Nephron progenitor cell (in vitro differentiated cells): ENCODE results near the gene PRC1.
"Not testable (repeated sequence)": the region's sequence is repeated elsewhere in the genome, so short reads cannot be mapped to it uniquely, and the experiment has no call there.

ENCODE experiments used
- DNase-seq: peaks from one replicate; pipeline ENCODE4 v3.0.0; 2021
- H3K27ac Mint-ChIP-seq: 2 replicates; pipeline ENCODE4 v1.8.0; 2021; ENCODE audit warnings: mild to moderate bottlenecking, moderate library complexity, mixed read lengths
- H3K27me3 Mint-ChIP-seq: 2 replicates; pipeline ENCODE4 v1.8.0; 2021; ENCODE audit warnings: mild to moderate bottlenecking, low read depth, mixed read lengths; ENCODE audit not compliant: poor library complexity
- H3K36me3 Mint-ChIP-seq: 2 replicates; pipeline ENCODE4 v1.8.0; 2021; ENCODE audit warnings: low read depth, mixed read lengths
- H3K4me1 Mint-ChIP-seq: 2 replicates; pipeline ENCODE4 v1.8.0; 2021; ENCODE audit warnings: mixed read lengths
- H3K4me3 Mint-ChIP-seq: 2 replicates; pipeline ENCODE4 v1.8.0; 2021; ENCODE audit warnings: mild to moderate bottlenecking, moderate library complexity, mixed read lengths
- H3K9me3 Mint-ChIP-seq: 2 replicates; pipeline ENCODE4 v1.8.0; 2021; ENCODE audit warnings: mild to moderate bottlenecking, moderate library complexity, mixed read lengths
- TF ChIP-seq, protein P1 (sequence below): fragments of 200-600 bp; sonication (generic); IDR thresholded peaks from 2 replicates; pipeline ENCODE4 v1.5.0; 2021; ENCODE audit warnings: antibody characterized with exemption

PRC1 gene

DNA sequence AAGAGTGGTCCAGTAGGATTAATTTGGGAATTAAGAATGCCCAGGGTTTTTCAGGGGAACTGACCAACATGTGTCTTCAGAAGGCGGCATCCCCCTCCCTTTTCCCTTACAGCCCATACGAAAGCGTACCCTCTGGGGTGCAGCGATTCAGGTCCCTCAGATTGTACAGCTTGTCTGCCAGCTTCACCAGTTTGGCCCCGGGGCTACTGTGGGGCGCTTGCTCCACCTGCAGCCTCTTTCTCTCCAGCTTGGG lies 62.8 kb downstream of the PRC1 start:
- H3K36me3 Mint-ChIP-seq: peaks cover 5% of the 10 kb centered on the region
- H3K27me3 Mint-ChIP-seq: peaks cover 15% of the 10 kb centered on the region
- TF ChIP-seq, protein P1, sequence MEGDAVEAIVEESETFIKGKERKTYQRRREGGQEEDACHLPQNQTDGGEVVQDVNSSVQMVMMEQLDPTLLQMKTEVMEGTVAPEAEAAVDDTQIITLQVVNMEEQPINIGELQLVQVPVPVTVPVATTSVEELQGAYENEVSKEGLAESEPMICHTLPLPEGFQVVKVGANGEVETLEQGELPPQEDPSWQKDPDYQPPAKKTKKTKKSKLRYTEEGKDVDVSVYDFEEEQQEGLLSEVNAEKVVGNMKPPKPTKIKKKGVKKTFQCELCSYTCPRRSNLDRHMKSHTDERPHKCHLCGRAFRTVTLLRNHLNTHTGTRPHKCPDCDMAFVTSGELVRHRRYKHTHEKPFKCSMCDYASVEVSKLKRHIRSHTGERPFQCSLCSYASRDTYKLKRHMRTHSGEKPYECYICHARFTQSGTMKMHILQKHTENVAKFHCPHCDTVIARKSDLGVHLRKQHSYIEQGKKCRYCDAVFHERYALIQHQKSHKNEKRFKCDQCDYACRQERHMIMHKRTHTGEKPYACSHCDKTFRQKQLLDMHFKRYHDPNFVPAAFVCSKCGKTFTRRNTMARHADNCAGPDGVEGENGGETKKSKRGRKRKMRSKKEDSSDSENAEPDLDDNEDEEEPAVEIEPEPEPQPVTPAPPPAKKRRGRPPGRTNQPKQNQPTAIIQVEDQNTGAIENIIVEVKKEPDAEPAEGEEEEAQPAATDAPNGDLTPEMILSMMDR: no peak
- no peaks in the 10 kb centered on the region for H3K9me3 Mint-ChIP-seq
- no peak for DNase-seq
- no peak overlapping the region for H3K27ac Mint-ChIP-seq
- H3K4me1 Mint-ChIP-seq: peaks cover 37% of the 10 kb centered on the region
- peak overlapping the region; percentile 95 for H3K4me3 Mint-ChIP-seq

- DNase-seq: no peak
- Mint-ChIP-seq H3K4me1 (peaks cover 32% of the 10 kb centered on the region), H3K9me3 (no peaks in the 10 kb centered on the region), H3K27me3 (peaks cover 15% of the 10 kb centered on the region), H3K36me3 (no peaks in the 10 kb centered on the region), H3K4me3 (peak overlapping the region; percentile 95), H3K27ac (no peak overlapping the region)
- TF ChIP-seq, protein P1: no peak
Measured at GRCh38 chr15:90930861-90931574, 63.3 kb downstream of the PRC1 start.

DNA sequence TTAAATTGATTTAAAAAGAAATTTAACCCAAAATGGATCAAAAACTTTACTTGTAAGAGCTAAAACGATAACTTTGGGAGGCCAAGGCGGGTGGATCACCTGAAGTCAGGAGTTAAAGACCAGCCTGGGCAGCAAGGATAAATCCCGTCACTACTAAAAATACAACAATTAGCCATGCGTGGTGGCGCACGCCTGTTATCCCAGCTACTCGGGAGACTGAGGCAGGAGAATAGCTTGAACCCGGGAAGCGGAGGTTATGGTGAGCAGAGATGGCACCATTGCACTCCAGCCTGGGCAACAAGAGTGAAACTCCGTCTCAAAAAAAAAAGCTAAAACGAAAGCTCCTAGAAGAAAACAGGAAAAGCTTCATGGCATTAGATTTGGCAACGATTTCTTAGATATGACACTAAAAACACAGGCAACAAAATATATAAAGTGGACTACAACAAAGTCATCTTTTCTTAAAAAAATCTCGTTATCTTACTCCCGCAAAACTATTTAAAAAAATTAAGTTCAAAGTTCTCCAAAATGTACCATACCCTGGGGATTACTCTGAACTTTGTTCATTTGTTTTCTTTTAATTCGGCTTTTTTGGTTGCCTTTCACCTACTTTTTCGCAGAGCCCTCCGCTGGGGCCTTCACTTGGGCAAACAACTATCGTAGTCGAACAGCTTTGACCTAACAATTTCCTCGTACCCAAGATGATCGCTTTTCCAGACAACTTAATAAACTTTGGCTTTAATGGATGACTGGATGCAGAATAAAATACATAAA lies 64.9 kb downstream of the PRC1 start:
- no peaks in the 10 kb centered on the region for H3K36me3 Mint-ChIP-seq
- no peak for DNase-seq
- H3K4me1 Mint-ChIP-seq: peaks cover 25% of the 10 kb centered on the region
- no peaks in the 10 kb centered on the region for H3K9me3 Mint-ChIP-seq
- TF ChIP-seq, protein P1: no peak
- H3K27ac Mint-ChIP-seq: no peak overlapping the region
- peak overlapping the region; percentile 15 for H3K4me3 Mint-ChIP-seq
- peaks cover 15% of the 10 kb centered on the region for H3K27me3 Mint-ChIP-seq

- peaks cover 19% of the 10 kb centered on the region for H3K4me1 Mint-ChIP-seq
- H3K27ac Mint-ChIP-seq, DNase-seq, H3K9me3 Mint-ChIP-seq, H3K27me3 Mint-ChIP-seq, H3K4me3 Mint-ChIP-seq, H3K36me3 Mint-ChIP-seq: not testable (repeated sequence)
Measured at GRCh38 chr15:90928106-90928505, 66.2 kb downstream of the PRC1 start.

GRCh38 chr15:90926766-90927165 lies 67.6 kb downstream of the PRC1 start:
- H3K4me1 Mint-ChIP-seq: peaks cover 12% of the 10 kb centered on the region
- not testable (repeated sequence) for H3K27me3 Mint-ChIP-seq

GRCh38 chr15:90924375-90924774 lies 70.0 kb downstream of the PRC1 start:
- Mint-ChIP-seq H3K27me3 (peaks cover 4% of the 10 kb centered on the region), H3K4me3 (no peak overlapping the region), H3K27ac (no peak overlapping the region), H3K4me1 (no peaks in the 10 kb centered on the region), H3K9me3 (no peaks in the 10 kb centered on the region), H3K36me3 (peaks cover 13% of the 10 kb centered on the region)
- TF ChIP-seq, protein P1: no peak
- DNase-seq: no peak

More at GRCh38 chr15:90926766-90927165, 67.6 kb downstream of the PRC1 start:
- not testable (repeated sequence) for H3K27ac Mint-ChIP-seq, DNase-seq, H3K9me3 Mint-ChIP-seq, H3K4me3 Mint-ChIP-seq, H3K36me3 Mint-ChIP-seq

- not testable (repeated sequence) for H3K9me3 Mint-ChIP-seq, H3K27ac Mint-ChIP-seq, DNase-seq, H3K4me3 Mint-ChIP-seq, H3K4me1 Mint-ChIP-seq, H3K27me3 Mint-ChIP-seq
- peaks cover 24% of the 10 kb centered on the region for H3K36me3 Mint-ChIP-seq
Measured at GRCh38 chr15:90922712-90923322, 71.5 kb downstream of the PRC1 start.
